Peyer's patch (tissue), 4 donors: Measurements from ENCODE around the gene HLA-DOA.

Source experiments
- CTCF ChIP-seq, 6 experiments: fragments of 450-650 bp in 4 of 6; fragments of 200-600 bp in 2 of 6; sonication (generic) in 1 of 6; IDR thresholded peaks; one replicate each; pipeline ENCODE4 v1.5.1; 2017 to 2019; ENCODE audit warnings: antibody characterized with exemption in 6 of 6, mild to moderate bottlenecking in 3 of 6, moderate library complexity in 1 of 6
- POLR2A ChIP-seq, 2 donors: fragments of 450-650 bp; IDR thresholded peaks; one replicate each; pipeline ENCODE4 v1.5.1; 2017; ENCODE audit warnings: antibody characterized with exemption in 2 of 2, mild to moderate bottlenecking in 2 of 2, moderate library complexity in 2 of 2

- TF ChIP-seq CTCF (IDR thresholded peaks at IDR 0.05) = no peak
- TF ChIP-seq POLR2A (IDR thresholded peaks at IDR 0.05) = no peak
These were observed 1.5 kb downstream of the HLA-DOA start for GRCh38 chr6:33007831-33008400.
